IPS DF 6.9 (cell line): ENCODE results near the gene GMIP.

Experiments used
- DNase-seq: peaks from one replicate; pipeline ENCODE4 v3.0.0-alpha.2; 2013; ENCODE audit warnings: low read depth, low spot score
- H3K27ac ChIP-seq: one replicate; pipeline ENCODE4 v1.5.1; 2013; ENCODE audit warnings: low read length, control low read depth
- H3K27me3 ChIP-seq: 2 replicates; pipeline ENCODE4 v1.6.1; 2013; ENCODE audit warnings: mild to moderate bottlenecking, low read length; ENCODE audit not compliant: control insufficient read depth, insufficient read depth
- H3K36me3 ChIP-seq: 2 replicates; pipeline ENCODE4 v1.6.1; 2013; ENCODE audit warnings: low read length; ENCODE audit not compliant: control insufficient read depth, insufficient read depth
- H3K4me1 ChIP-seq: 2 replicates; pipeline ENCODE4 v1.6.1; 2013; ENCODE audit warnings: low read length; ENCODE audit not compliant: control insufficient read depth, insufficient read depth
- H3K4me3 ChIP-seq: 2 replicates; pipeline ENCODE4 v1.5.1; 2013; ENCODE audit warnings: mild to moderate bottlenecking, low read length
- H3K9me3 ChIP-seq: 2 replicates; pipeline ENCODE4 v1.6.1; 2013; ENCODE audit warnings: low read length, inconsistent platforms; ENCODE audit not compliant: control insufficient read depth, insufficient read depth
- whole genome bisulfite sequencing: extraction: QIAGEN DNeasy Blood & Tissue Kit; methylation state at CpG from one replicate; pipeline ENCODE4 v1.1.7; 2013; ENCODE audit warnings: mixed read lengths, missing lambda C conversion rate; ENCODE audit not compliant: insufficient read length, insufficient coverage; 5-methylcytosine and 5-hydroxymethylcytosine counted together

GMIP gene

DNA sequence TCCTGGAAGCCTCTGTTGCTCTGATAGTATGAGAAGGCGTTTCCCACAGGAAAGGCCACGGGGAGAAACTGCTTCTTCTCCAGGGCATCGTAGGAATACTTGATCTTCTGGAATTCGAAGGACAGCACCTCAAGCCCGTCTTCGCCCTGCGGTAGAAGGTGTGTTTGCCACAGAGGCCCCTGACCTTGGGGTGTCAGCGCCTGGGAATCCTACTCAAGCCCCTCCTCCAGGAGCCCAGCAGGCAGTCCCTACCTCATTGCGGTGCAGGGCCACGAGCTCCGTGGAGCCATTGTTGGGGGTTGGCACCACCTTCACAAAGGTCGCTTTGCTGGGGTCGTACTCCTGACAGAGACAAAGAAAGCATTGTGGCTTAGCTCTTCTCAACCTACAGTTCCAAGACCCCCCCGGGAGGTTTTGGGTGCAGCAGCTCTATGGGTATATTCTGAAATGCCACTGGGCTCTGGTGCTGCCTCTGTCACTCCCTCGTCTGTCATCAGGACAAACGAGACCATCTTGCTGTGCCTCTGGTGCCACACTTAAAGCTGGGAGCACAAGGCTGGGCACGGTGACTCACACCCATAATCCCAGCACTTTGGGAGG, 16.3 kb upstream of the GMIP start:
- H3K4me3 ChIP-seq: no peak overlapping the region
- no peaks in the 10 kb centered on the region for H3K4me1 ChIP-seq
- H3K36me3 ChIP-seq: peaks cover 32% of the 10 kb centered on the region
- DNase-seq: no peak
- H3K27me3 ChIP-seq: no peaks in the 10 kb centered on the region
- no CpG with 5 or more reads among the region's 17 CpGs for WGBS
- no peaks in the 10 kb centered on the region for H3K9me3 ChIP-seq
- no peak overlapping the region for H3K27ac ChIP-seq

DNA sequence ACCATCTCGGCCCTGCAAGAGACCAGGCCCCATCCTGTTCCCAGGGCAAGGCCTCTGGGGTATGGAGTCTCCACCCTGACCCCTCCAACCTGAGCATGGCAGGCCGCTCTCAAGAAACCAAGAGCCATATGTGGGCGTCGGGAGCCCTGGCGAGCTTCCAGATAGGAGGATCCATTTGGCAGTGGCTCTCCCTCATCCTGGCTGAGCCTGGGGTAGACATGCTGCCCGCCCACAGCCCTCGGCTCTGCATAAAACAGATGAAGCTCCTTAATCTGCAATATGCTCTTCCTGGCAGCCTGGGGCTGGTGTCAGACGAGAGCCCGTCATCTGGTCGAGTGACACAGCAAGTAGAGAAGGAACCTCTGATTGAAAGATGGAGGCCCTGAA, 13.9 kb upstream of the GMIP start:
- WGBS: no CpG with 5 or more reads among the region's 10 CpGs
- H3K4me3 ChIP-seq: no peak overlapping the region
- H3K4me1 ChIP-seq: no peaks in the 10 kb centered on the region
- H3K27me3 ChIP-seq: no peaks in the 10 kb centered on the region
- H3K36me3 ChIP-seq: peaks cover 54% of the 10 kb centered on the region
- H3K27ac ChIP-seq: no peak overlapping the region
- H3K9me3 ChIP-seq: no peaks in the 10 kb centered on the region
- DNase-seq: no peak

DNA sequence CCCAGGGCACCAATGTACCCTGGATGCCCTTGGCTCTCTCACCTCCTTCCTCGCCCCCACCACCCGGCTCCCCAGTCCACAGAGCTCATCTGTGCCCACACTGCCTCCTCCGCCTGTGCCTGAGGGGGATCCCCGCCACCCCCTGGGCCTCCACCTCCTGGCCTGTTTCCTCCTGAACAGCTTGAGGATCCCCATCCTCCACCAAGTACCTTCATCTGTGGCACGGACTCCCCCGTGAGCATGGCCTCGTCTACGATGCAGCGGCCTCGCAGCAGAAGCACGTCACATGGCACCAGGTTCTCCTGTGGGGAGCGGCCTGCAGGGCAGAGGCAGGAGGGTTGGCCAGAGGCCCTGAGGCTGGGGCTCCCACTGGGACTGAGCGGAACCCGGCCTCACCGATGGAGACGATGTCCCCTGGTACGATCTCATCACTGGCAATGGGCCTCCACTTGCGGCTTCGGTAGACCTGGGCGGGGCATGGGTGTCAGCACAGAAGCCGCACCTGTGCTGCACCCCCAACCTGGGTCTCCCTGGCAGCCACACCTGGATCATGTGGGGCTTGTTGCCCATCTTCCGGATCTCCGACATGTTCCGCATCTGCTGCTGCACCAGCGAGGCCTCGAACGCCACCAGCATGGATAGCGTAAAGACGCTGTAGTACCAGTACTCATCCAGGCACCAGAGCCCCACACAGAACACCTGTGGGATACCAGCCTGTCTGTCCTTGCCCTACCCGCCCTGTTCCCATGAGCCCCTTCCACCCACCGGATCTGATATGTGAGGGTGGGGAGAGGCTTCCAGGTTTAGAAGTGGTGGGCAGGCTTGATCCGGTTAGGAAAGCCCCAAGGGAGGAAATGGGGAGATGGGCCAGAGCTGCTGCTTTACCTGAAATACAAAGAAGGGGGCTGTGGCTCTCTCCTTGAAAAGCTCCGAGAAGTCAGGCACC, 13.3 kb upstream of the GMIP start:
- WGBS: no CpG with 5 or more reads among the region's 33 CpGs
- no peak overlapping the region for H3K27ac ChIP-seq
- H3K4me3 ChIP-seq: no peak overlapping the region
- peaks cover 58% of the 10 kb centered on the region for H3K36me3 ChIP-seq
- H3K9me3 ChIP-seq: no peaks in the 10 kb centered on the region
- DNase-seq: no peak
- no peaks in the 10 kb centered on the region for H3K27me3 ChIP-seq
- no peaks in the 10 kb centered on the region for H3K4me1 ChIP-seq

DNA sequence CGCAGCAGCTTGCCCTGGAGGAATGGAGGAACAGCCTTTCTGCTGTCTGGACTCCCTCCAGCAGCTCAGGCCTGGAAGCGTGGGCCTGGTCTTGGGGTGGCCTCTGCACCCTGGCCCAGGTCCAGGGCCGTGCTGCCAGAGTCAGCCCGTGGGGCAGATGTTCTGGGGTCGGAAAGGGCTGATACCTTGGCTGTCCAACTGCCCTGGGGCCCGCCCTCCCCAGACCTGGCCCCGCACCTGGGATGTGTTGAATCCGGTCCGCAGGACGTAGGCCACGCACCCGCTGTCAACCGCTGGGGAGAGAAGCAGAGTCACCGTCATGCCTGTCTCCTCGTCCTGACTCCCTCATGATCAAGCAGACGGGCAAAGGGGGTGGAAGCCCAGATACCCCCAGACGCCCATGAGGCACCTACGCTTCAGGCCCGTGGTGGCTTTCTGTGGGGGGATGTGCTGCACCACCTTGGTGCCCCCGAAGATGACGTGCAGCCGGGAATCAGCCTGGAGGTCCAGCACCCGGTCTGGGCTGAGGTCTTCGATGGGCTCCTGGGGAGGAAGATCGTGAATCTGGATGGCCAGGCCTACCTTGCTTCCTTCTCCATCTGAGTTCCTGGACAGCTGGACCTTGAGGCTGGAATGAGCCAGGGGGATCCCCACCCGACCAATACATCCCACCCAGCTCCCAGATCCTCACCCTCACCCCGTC, 12.3 kb upstream of the GMIP start:
- no peaks in the 10 kb centered on the region for H3K4me1 ChIP-seq
- no peaks in the 10 kb centered on the region for H3K27me3 ChIP-seq
- no peak overlapping the region for H3K4me3 ChIP-seq
- no peaks in the 10 kb centered on the region for H3K9me3 ChIP-seq
- no CpG with 5 or more reads among the region's 27 CpGs for WGBS
- no peak overlapping the region for H3K27ac ChIP-seq
- no peak for DNase-seq
- peaks cover 68% of the 10 kb centered on the region for H3K36me3 ChIP-seq

DNA sequence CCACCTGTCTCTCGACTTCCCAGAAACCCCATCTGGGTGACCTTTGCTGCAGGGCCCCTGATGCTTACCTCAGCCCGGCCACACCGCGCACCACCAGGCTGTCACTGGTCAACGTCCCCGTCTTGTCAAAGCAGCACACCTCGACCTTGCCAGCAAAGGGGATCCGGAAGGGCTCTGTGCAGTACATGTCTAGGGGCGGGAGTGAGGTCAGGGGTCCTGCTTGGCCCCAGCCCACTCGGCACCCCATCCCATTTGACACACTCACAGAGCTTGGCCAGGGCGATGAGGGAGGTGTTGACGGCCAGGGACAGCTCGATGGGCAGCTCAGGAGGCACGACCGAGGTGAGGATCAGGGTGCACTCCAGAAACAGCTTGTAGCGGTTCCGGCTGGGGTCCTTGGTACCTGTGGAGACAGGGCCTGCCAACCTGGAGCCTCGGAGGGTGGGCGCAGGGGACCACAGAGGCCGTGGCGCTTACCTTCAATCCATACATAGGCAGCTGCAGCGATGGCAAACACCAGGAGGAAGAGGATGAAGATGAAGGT, 11.7 kb upstream of the GMIP start:
- no peaks in the 10 kb centered on the region for H3K27me3 ChIP-seq
- no CpG with 5 or more reads among the region's 22 CpGs for WGBS
- no peak overlapping the region for H3K4me3 ChIP-seq
- H3K9me3 ChIP-seq: no peaks in the 10 kb centered on the region
- H3K36me3 ChIP-seq: peaks cover 71% of the 10 kb centered on the region
- no peak overlapping the region for H3K27ac ChIP-seq
- no peak for DNase-seq
- no peaks in the 10 kb centered on the region for H3K4me1 ChIP-seq

DNA sequence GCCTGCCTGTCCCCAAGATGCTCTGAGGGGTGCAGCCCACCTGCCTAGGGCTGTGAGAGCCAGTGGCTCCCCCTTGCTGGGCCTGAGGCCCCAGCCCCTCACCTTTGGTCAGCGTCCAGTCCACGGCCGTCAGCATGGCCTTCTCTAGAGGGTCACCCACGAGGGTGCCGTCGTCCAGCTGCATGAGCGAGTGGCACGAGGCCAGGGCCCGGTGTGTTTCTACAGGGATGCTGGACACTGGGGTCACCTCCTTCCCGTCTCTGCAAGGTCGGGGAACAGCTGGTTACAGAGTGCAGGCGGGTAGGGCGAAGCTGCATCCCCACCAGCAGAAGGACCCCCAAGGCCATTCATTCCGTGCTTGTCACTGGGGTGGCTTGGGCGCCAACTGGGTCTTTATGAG, 11.0 kb upstream of the GMIP start:
- no CpG with 5 or more reads among the region's 15 CpGs for WGBS

DNA sequence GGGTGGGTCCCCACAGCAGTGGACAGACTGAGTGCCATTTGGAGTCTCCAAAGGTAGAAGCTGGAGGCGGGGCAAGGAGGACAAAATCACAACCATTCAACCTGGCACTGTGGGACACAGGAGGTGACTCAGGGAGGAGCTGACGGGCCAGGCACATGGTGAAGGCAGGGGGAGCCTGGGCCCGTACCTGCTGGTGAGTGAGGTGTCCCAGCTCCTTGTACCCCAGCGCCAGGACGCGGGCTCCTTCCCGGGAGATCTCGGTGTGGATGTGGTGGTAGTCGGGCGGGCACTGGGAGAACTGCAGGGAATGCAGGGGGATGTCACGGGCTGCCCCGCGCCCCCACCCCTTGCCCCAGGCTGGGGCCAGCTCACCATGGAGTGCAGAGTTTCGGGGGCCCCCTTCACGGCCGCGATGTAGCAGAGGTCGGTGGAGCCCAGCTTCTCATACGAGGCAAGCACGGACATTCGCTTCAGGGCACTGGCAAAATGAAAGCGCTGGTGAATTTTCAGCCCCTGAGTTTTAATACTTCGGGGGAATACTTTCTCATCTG, 10.2 kb upstream of the GMIP start:
- Histone ChIP-seq H3K4me3 (no peak overlapping the region), H3K36me3 (peaks cover 75% of the 10 kb centered on the region), H3K27me3 (no peaks in the 10 kb centered on the region), H3K27ac (no peak overlapping the region), H3K4me1 (no peaks in the 10 kb centered on the region), H3K9me3 (no peaks in the 10 kb centered on the region)
- no peak for DNase-seq
- WGBS: no CpG with 5 or more reads among the region's 23 CpGs

More for the DNA sequence above, 11.0 kb upstream of the GMIP start:
- no peak for DNase-seq
- Histone ChIP-seq H3K9me3 (no peaks in the 10 kb centered on the region), H3K27me3 (no peaks in the 10 kb centered on the region), H3K27ac (no peak overlapping the region), H3K4me3 (no peak overlapping the region), H3K4me1 (no peaks in the 10 kb centered on the region), H3K36me3 (peaks cover 75% of the 10 kb centered on the region)

DNA sequence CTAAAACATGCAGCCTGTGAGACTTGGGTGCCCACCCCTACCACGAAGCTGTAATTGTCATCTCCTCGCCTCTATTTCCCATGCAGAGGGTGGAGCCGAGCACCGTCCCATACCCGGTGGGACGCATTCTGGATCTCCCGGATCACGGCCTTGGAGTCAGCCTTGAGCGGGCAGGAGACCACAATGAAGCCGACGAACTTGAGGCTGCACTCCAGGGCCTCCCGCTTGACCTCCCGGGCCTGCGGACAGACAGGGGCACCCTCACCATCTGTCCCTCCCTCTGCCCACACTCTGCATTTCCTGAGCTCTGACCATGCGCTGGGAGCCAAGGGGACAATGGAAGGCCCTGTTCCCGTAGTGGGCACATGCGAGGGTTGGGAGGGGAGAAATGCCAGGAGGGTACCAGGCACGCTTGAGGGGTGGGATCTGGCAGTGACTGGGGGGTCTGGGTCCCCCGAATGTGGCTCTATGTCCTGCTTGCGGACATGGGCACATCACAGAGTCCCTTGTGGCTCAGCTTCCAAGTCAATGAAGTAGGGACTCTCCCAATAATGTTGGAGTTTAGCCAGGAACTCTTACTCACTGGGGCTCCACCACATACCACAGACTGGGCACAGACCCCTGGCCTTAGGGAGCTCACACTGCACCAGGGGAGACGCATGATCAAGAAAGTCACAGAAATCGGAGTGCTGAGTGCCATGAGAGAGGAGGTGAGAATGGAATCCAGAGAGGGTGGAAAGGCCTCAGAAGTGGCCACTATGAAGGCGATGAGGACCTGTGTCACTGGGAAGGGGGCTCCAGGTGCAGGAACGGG, 9.2 kb upstream of the GMIP start:
- no CpG with 5 or more reads among the region's 24 CpGs for WGBS
- H3K4me3 ChIP-seq: no peak overlapping the region
- H3K36me3 ChIP-seq: peaks cover 73% of the 10 kb centered on the region
- no peak for DNase-seq
- no peak overlapping the region for H3K27ac ChIP-seq
- no peaks in the 10 kb centered on the region for H3K27me3 ChIP-seq
- no peaks in the 10 kb centered on the region for H3K9me3 ChIP-seq
- no peaks in the 10 kb centered on the region for H3K4me1 ChIP-seq

DNA sequence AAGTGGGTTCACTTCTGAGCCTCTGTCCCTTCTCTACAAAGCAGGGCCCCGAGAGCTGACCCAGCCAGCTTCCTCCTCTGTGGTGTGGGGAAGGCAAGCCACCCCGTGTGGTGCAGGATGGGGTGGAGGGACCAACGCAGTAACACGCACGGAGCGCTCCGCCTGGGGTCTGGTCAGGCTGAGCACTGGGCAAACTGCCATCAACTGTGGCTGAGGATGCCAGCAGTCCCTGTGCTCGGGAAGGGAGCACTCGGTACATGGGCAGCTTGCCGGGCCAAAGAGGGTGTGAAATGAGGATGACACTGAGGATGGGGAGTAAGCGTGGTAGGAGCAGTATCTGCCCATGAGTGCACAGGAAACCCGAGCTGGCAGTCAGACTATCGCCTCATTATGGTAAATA, 7.6 kb upstream of the GMIP start:
- H3K4me1 ChIP-seq: no peaks in the 10 kb centered on the region
- no peak overlapping the region for H3K4me3 ChIP-seq
- no peak for DNase-seq

More for the DNA sequence above, 7.6 kb upstream of the GMIP start:
- H3K9me3 ChIP-seq: no peaks in the 10 kb centered on the region
- no peak overlapping the region for H3K27ac ChIP-seq
- no peaks in the 10 kb centered on the region for H3K27me3 ChIP-seq
- no CpG with 5 or more reads among the region's 13 CpGs for WGBS
- H3K36me3 ChIP-seq: peaks cover 73% of the 10 kb centered on the region
